HG02759 (cell line): Measurements from ENCODE around the gene MYBPC2.

Experiments used
- ATAC-seq: cut with Tn5 transposase; IDR thresholded peaks from one replicate; pipeline ENCODE4 v1.9.1; 2021; ENCODE audit warnings: mild to moderate bottlenecking, moderate library complexity; ENCODE audit not compliant: unreplicated experiment

The MYBPC2 gene

DNA sequence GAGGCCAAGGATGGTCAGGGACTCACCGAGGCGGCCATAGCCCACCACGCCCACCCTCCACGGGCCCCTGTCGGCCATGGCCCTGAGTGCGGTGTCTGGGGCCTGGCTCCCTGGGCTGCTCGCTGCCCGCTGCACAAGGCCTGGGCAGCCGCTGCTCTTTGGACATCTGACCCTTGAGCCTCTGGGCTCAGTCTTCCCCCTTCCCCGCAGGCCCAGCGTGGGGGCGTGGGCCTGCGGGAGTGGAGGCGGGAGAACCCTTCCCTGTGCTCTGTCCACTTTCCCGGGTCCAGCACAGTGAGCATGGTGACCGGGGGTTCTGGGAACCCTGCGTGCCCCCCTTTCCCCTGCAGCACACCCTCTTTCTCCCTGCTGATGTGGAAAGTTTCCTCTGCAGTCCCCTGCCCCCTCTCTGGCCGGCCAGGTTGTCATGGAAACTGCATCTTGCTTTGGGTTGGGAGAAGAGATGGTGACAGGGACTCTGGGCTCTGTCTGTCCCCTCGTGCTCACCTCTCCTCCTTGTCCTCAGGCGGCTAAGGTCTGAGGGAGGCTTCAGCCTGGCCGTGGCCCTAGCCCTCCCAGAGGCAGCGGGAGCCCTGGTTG is 81.2 kb downstream of the MYBPC2 start, which contains the start of gene ASPDH:
Gene ASPDH, minus strand, starts transcription at position 168 of the 600 bp plus-strand sequence. Its CDS starts 90 bp downstream, at position 78.
- ATAC-seq = no peak

DNA sequence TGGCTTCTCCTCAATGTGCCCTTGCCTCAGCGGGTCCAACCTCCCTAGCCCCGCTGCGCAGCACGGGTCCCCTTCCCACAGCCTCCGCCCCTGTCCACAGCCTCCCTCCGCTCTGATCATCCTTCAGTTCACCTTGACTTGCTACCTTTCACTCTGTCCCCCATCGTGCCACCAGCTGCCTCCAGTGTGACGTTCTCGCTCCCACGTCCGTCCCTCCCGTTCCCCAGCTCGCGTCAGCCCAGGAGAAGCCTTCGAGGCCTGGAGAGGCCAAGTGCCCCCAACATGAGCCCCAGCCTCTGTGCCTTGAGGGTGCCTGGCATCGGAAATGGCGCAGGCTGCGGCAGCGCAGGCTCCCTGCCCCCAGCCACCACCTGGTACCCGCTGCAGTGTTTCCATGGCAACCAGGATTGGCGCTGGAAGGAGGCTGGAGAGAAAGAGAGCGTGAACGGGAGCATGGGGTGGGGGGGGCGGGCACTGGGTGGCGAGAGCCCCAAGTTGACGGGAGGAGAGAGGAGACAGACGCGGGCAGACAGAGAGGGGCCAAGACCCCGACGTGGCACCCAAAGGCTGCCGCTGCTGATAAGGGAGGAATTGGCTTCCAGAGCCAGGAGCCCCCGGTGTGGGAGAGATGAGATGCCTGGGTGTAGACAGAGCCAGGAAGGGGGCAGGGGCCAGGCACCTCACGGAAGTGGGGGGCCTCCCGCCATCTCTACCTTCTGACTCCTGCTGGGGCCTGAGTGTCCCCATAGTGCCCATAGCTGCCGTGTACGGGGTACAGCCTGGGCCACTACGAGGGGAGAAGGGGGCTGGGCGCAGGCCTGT is 81.9 kb downstream of the MYBPC2 start:
- no peak for ATAC-seq

DNA sequence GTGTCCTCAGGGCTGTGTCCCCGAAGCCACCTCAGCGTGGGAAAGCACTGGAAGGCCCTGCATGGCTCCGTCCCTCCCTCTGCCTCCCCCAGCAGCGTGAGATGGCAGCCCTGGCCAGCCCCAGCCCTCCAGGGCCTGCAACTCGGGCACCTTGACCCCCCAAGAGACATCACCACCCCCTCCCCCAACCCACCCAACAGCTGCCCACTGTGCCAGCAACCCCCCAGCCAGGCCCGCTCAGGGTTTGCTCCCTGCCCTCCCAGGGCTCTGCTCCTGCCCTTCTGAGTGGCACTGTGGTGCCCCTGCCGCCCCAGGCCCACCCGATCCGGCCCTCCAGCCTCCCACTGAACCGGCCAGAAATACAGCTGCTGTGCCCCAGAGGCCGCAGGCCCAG is 82.5 kb downstream of the MYBPC2 start:
- ATAC-seq = no peak
